Activated naive CD8-positive, alpha-beta T cell treated with anti-CD3 and anti-CD28 coated beads, Interleukin-2, amount 50 U/mL, for 24 hours (primary cell): ENCODE data around the gene ACBD6.

Experiments used
- ATAC-seq: fragments of 150-1000 bp; cut with Tn5 transposase; one replicate; pipeline ENCODE4 v1.10.0; 2021
- DNase-seq: peaks from one replicate; pipeline ENCODE4 v3.0.0; 2021
- H3K27ac Mint-ChIP-seq: one replicate; pipeline ENCODE4 v1.8.0; 2021; ENCODE audit warnings: mild to moderate bottlenecking, mixed read lengths
- H3K27me3 Mint-ChIP-seq: one replicate; pipeline ENCODE4 v1.8.0; 2021; ENCODE audit warnings: mixed read lengths
- H3K36me3 Mint-ChIP-seq: one replicate; pipeline ENCODE4 v1.8.0; 2021; ENCODE audit warnings: low read depth, mixed read lengths
- H3K4me1 Mint-ChIP-seq: one replicate; pipeline ENCODE4 v1.8.0; 2021; ENCODE audit warnings: mixed read lengths
- H3K4me3 Mint-ChIP-seq: one replicate; pipeline ENCODE4 v1.8.0; 2021; ENCODE audit warnings: mild to moderate bottlenecking, moderate library complexity, mixed read lengths
- H3K9me3 Mint-ChIP-seq: one replicate; pipeline ENCODE4 v1.8.0; 2021; ENCODE audit warnings: mixed read lengths

ACBD6 gene

GRCh38 chr1:180366371-180367068 lies 135.9 kb downstream of the ACBD6 start:
- Mint-ChIP-seq H3K4me1 (peaks cover 3% of the 10 kb centered on the region), H3K36me3 (peaks cover 11% of the 10 kb centered on the region), H3K9me3 (no peaks in the 10 kb centered on the region), H3K27ac (no peak overlapping the region), H3K4me3 (no peak overlapping the region), H3K27me3 (no peaks in the 10 kb centered on the region)
- no peak for DNase-seq
- ATAC-seq, result no peak

- Mint-ChIP-seq H3K4me3 (no peak overlapping the region), H3K9me3 (no peaks in the 10 kb centered on the region), H3K27ac (no peak overlapping the region), H3K36me3 (peaks cover 11% of the 10 kb centered on the region), H3K27me3 (no peaks in the 10 kb centered on the region), H3K4me1 (no peaks in the 10 kb centered on the region)
- ATAC-seq (no peak), DNase-seq (no peak)
Measured at GRCh38 chr1:180365039-180365438, 137.3 kb downstream of the ACBD6 start.

- Mint-ChIP-seq H3K4me1 (no peaks in the 10 kb centered on the region), H3K36me3 (peaks cover 14% of the 10 kb centered on the region), H3K4me3 (no peak overlapping the region), H3K27me3 (no peaks in the 10 kb centered on the region), H3K9me3 (no peaks in the 10 kb centered on the region), H3K27ac (no peak overlapping the region)
- ATAC-seq (no peak), DNase-seq (no peak)
Measured at GRCh38 chr1:180363246-180363995, 139.0 kb downstream of the ACBD6 start.

- ATAC-seq, result no peak
- Mint-ChIP-seq H3K27me3 (no peaks in the 10 kb centered on the region), H3K9me3 (no peaks in the 10 kb centered on the region), H3K36me3 (peaks cover 11% of the 10 kb centered on the region), H3K4me3 (no peak overlapping the region), H3K27ac (no peak overlapping the region), H3K4me1 (no peaks in the 10 kb centered on the region)
- DNase-seq, result no peak
Measured at GRCh38 chr1:180360333-180361075, 141.9 kb downstream of the ACBD6 start.

- no peak for ATAC-seq
- Mint-ChIP-seq H3K4me1 (no peaks in the 10 kb centered on the region), H3K27me3 (no peaks in the 10 kb centered on the region), H3K9me3 (no peaks in the 10 kb centered on the region), H3K36me3 (peaks cover 11% of the 10 kb centered on the region), H3K27ac (no peak overlapping the region), H3K4me3 (no peak overlapping the region)
- no peak for DNase-seq
Measured at GRCh38 chr1:180358649-180359048, 143.7 kb downstream of the ACBD6 start.

- Mint-ChIP-seq H3K4me3 (no peak overlapping the region), H3K9me3 (no peaks in the 10 kb centered on the region), H3K36me3 (peaks cover 13% of the 10 kb centered on the region), H3K27ac (no peak overlapping the region), H3K27me3 (no peaks in the 10 kb centered on the region), H3K4me1 (no peaks in the 10 kb centered on the region)
- DNase-seq, result no peak
- ATAC-seq, result no peak
Measured at GRCh38 chr1:180353945-180354344, 148.4 kb downstream of the ACBD6 start.

- DNase-seq (no peak), ATAC-seq (no peak)
- Mint-ChIP-seq H3K36me3 (peaks cover 11% of the 10 kb centered on the region), H3K9me3 (no peaks in the 10 kb centered on the region), H3K4me1 (no peaks in the 10 kb centered on the region), H3K27me3 (no peaks in the 10 kb centered on the region), H3K4me3 (no peak overlapping the region), H3K27ac (no peak overlapping the region)
Measured at GRCh38 chr1:180352588-180352987, 149.8 kb downstream of the ACBD6 start.

GRCh38 chr1:180352021-180352420 lies 150.4 kb downstream of the ACBD6 start:
- Mint-ChIP-seq H3K36me3 (peaks cover 9% of the 10 kb centered on the region), H3K27me3 (no peaks in the 10 kb centered on the region), H3K9me3 (no peaks in the 10 kb centered on the region), H3K4me1 (no peaks in the 10 kb centered on the region), H3K4me3 (no peak overlapping the region), H3K27ac (no peak overlapping the region)
- ATAC-seq (no peak), DNase-seq (no peak)

DNA sequence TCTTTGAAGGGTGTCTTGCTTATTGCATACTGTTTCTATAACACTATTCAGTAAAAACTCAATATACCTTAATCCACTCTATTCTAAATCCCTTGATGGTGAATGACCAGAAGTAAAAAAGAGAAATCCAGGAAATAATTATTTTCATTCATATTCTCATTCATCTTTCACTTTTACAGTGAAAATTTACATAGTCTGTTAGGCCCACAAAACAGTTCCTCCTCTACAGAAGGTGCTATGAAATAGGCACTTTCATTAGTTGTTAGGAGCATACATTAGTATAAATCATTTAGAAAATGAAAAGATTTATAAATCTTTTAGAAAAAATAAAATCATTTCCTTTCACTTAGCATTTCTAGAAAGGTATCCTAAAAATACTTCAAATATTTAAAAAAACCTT lies 157.2 kb downstream of the ACBD6 start:
- Mint-ChIP-seq H3K4me3 (no peak overlapping the region), H3K27ac (no peak overlapping the region), H3K9me3 (peaks cover 8% of the 10 kb centered on the region)

GRCh38 chr1:180343921-180344769 lies 158.2 kb downstream of the ACBD6 start:
- no peak for ATAC-seq
- H3K27me3 Mint-ChIP-seq, result no peaks in the 10 kb centered on the region
- no peak overlapping the region for H3K4me3 Mint-ChIP-seq
- peaks cover 24% of the 10 kb centered on the region for H3K36me3 Mint-ChIP-seq
- H3K27ac Mint-ChIP-seq, result no peak overlapping the region
- no peak for DNase-seq
- no peaks in the 10 kb centered on the region for H3K4me1 Mint-ChIP-seq
- peaks cover 14% of the 10 kb centered on the region for H3K9me3 Mint-ChIP-seq

More for the DNA sequence above, 157.2 kb downstream of the ACBD6 start:
- ATAC-seq (no peak), DNase-seq (no peak)
- Mint-ChIP-seq H3K4me1 (no peaks in the 10 kb centered on the region), H3K27me3 (no peaks in the 10 kb centered on the region), H3K36me3 (peaks cover 16% of the 10 kb centered on the region)

- no peak for DNase-seq
- Mint-ChIP-seq H3K36me3 (peaks cover 4% of the 10 kb centered on the region), H3K4me3 (no peak overlapping the region), H3K27me3 (no peaks in the 10 kb centered on the region), H3K4me1 (no peaks in the 10 kb centered on the region), H3K27ac (no peak overlapping the region), H3K9me3 (peaks cover 17% of the 10 kb centered on the region)
- no peak for ATAC-seq
Measured at GRCh38 chr1:180327089-180327488, 175.3 kb downstream of the ACBD6 start.

- Mint-ChIP-seq H3K27me3 (no peaks in the 10 kb centered on the region), H3K27ac (no peak overlapping the region), H3K9me3 (peaks cover 7% of the 10 kb centered on the region), H3K4me1 (peaks cover 2% of the 10 kb centered on the region), H3K36me3 (peaks cover 35% of the 10 kb centered on the region), H3K4me3 (no peak overlapping the region)
- ATAC-seq (no peak), DNase-seq (no peak)
Measured at GRCh38 chr1:180312926-180313325, 189.5 kb downstream of the ACBD6 start.

GRCh38 chr1:180311011-180311730 lies 191.2 kb downstream of the ACBD6 start:
- H3K36me3 Mint-ChIP-seq, result peaks cover 45% of the 10 kb centered on the region

GRCh38 chr1:180310095-180310494 lies 192.3 kb downstream of the ACBD6 start:
- DNase-seq (no peak), ATAC-seq (no peak)
- peaks cover 49% of the 10 kb centered on the region for H3K36me3 Mint-ChIP-seq
- H3K4me1 Mint-ChIP-seq, result peaks cover 2% of the 10 kb centered on the region
- no peak overlapping the region for H3K27ac Mint-ChIP-seq
- H3K4me3 Mint-ChIP-seq, result no peak overlapping the region
- H3K9me3 Mint-ChIP-seq, result peaks cover 18% of the 10 kb centered on the region
- no peaks in the 10 kb centered on the region for H3K27me3 Mint-ChIP-seq

More at GRCh38 chr1:180311011-180311730, 191.2 kb downstream of the ACBD6 start:
- no peaks in the 10 kb centered on the region for H3K4me1 Mint-ChIP-seq
- no peak for DNase-seq
- H3K27me3 Mint-ChIP-seq, result no peaks in the 10 kb centered on the region
- H3K4me3 Mint-ChIP-seq, result no peak overlapping the region
- no peak for ATAC-seq
- H3K9me3 Mint-ChIP-seq, result peaks cover 17% of the 10 kb centered on the region
- H3K27ac Mint-ChIP-seq, result no peak overlapping the region
